ENCODE results near the gene PLS3. TPM values are rescaled to one million over a fixed set of nuclear protein-coding genes. Genes with fewer than 3 reads are reported as not detected.

PLS3 gene
- total RNA-seq, 4 donors from 2014 or later = 129 to 202 (median 171) TPM

- 52 to 59% methylated on average over 4 of the region's 4 CpGs for WGBS, 2 donors
- DNase-seq (ENCODE audit: low spot score in 2 of 2) = no peak
- H3K4me3 ChIP-seq (ENCODE audit: low read depth, poor library complexity, severe bottlenecking) = no peak overlapping the region
- no peak for TF ChIP-seq CTCF (IDR thresholded peaks at IDR 0.05)
- TF ChIP-seq POLR2A (IDR thresholded peaks at IDR 0.05) = no peak
- intact Hi-C loops (cut with DNase I; ENCODE audit: low total_unique reads) = no loop called here
Measured at GRCh38 chrX:115589419-115589818, 28.4 kb downstream of the PLS3 start.

- no peak for DNase-seq (ENCODE audit: low spot score in 2 of 2)
- intact Hi-C loops (cut with DNase I; ENCODE audit: low total_unique reads) = no loop called here
- H3K4me3 ChIP-seq (ENCODE audit: low read depth, poor library complexity, severe bottlenecking) = no peak overlapping the region
- 49 to 51% methylated on average over 4 of the region's 4 CpGs for WGBS, 2 donors
- TF ChIP-seq CTCF (IDR thresholded peaks at IDR 0.05) (no peak), POLR2A (IDR thresholded peaks at IDR 0.05) (no peak)
Measured at GRCh38 chrX:115591420-115591819, 30.4 kb downstream of the PLS3 start.

- WGBS, 2 donors = 42 to 45% methylated on average over 11 of the region's 11 CpGs
- intact Hi-C loops (cut with DNase I; ENCODE audit: low total_unique reads) = no loop called here
- DNase-seq (ENCODE audit: low spot score in 2 of 2) = no peak
- TF ChIP-seq CTCF (IDR thresholded peaks at IDR 0.05) (no peak), POLR2A (IDR thresholded peaks at IDR 0.05) (no peak)
- no peak overlapping the region for H3K4me3 ChIP-seq (ENCODE audit: low read depth, poor library complexity, severe bottlenecking)
Measured at GRCh38 chrX:115591856-115592842, 31.2 kb downstream of the PLS3 start.

GRCh38 chrX:115592997-115593734, 32.2 kb downstream of the PLS3 start:
- H3K4me3 ChIP-seq (ENCODE audit: low read depth, poor library complexity, severe bottlenecking) = no peak overlapping the region
- TF ChIP-seq CTCF (IDR thresholded peaks at IDR 0.05) (no peak), POLR2A (IDR thresholded peaks at IDR 0.05) (no peak)
- 16 to 18% methylated on average over 8 of the region's 8 CpGs for WGBS, 2 donors
- no peak for DNase-seq (ENCODE audit: low spot score in 2 of 2)
- intact Hi-C loops (cut with DNase I; ENCODE audit: low total_unique reads) = no loop called here

GRCh38 chrX:115595049-115595448, 34.1 kb downstream of the PLS3 start:
- no peak overlapping the region for H3K4me3 ChIP-seq (ENCODE audit: low read depth, poor library complexity, severe bottlenecking)
- TF ChIP-seq CTCF (IDR thresholded peaks at IDR 0.05) (no peak), POLR2A (IDR thresholded peaks at IDR 0.05) (no peak)
- DNase-seq (ENCODE audit: low spot score in 2 of 2) = no peak
- intact Hi-C loops (cut with DNase I; ENCODE audit: low total_unique reads) = no loop called here
- 25% methylated on average over 2 of the region's 2 CpGs for WGBS, 2 donors

Data from lower leg skin (tissue), 4 donors.